GM19240 (cell line): ENCODE results near the gene DDX10.
"Not testable (repeated sequence)": the region's sequence is repeated elsewhere in the genome, so short reads cannot be mapped to it uniquely, and the experiment has no call there.

Experiments
- DNase-seq: peaks from one replicate; pipeline ENCODE4 v3.0.0; 2011; ENCODE audit warnings: low spot score; ENCODE audit not compliant: insufficient read length

Gene DDX10

GRCh38 chr11:108823960-108824359, 159.1 kb downstream of the DDX10 start:
- DNase-seq: not testable (repeated sequence)

GRCh38 chr11:108824545-108824944, 159.7 kb downstream of the DDX10 start:
- DNase-seq: no peak

GRCh38 chr11:108825381-108825780, 160.5 kb downstream of the DDX10 start:
- no peak for DNase-seq

- no peak for DNase-seq
Measured at GRCh38 chr11:108826136-108826535, 161.3 kb downstream of the DDX10 start.

- DNase-seq: no peak
Measured at GRCh38 chr11:108835624-108836023, 170.8 kb downstream of the DDX10 start.

- no peak for DNase-seq
Measured at GRCh38 chr11:108836541-108836940, 171.7 kb downstream of the DDX10 start.

GRCh38 chr11:108838102-108838791, 173.4 kb downstream of the DDX10 start:
- no peak for DNase-seq

- no peak for DNase-seq
Measured at GRCh38 chr11:108838792-108839105, 173.9 kb downstream of the DDX10 start.

GRCh38 chr11:108846009-108846408, 181.1 kb downstream of the DDX10 start:
- no peak for DNase-seq

GRCh38 chr11:108847298-108847990, 182.6 kb downstream of the DDX10 start:
- DNase-seq: no peak

- DNase-seq: no peak
Measured at GRCh38 chr11:108851781-108852180, 186.9 kb downstream of the DDX10 start.

- DNase-seq: no peak
Measured at GRCh38 chr11:108852701-108853100, 187.8 kb downstream of the DDX10 start.

- DNase-seq: no peak
Measured at GRCh38 chr11:108853151-108853550, 188.3 kb downstream of the DDX10 start.

GRCh38 chr11:108853864-108854263, 189.0 kb downstream of the DDX10 start:
- no peak for DNase-seq

GRCh38 chr11:108854346-108854745, 189.5 kb downstream of the DDX10 start:
- DNase-seq: no peak

GRCh38 chr11:108857382-108857781, 192.5 kb downstream of the DDX10 start:
- DNase-seq: no peak

- no peak for DNase-seq
Measured at GRCh38 chr11:108858622-108859021, 193.8 kb downstream of the DDX10 start.

GRCh38 chr11:108859510-108859909, 194.6 kb downstream of the DDX10 start:
- no peak for DNase-seq

GRCh38 chr11:108863528-108863927, 198.7 kb downstream of the DDX10 start:
- DNase-seq: no peak

GRCh38 chr11:108865406-108865805, 200.5 kb downstream of the DDX10 start:
- DNase-seq: no peak

GRCh38 chr11:108866781-108867180, 201.9 kb downstream of the DDX10 start:
- DNase-seq: no peak

GRCh38 chr11:108870373-108871020, 205.6 kb downstream of the DDX10 start:
- no peak for DNase-seq

- DNase-seq: no peak
Measured at GRCh38 chr11:108871152-108871551, 206.3 kb downstream of the DDX10 start.
